Thoracic aorta (tissue), 2 donors: ENCODE data around the gene CLCF1. TPM values are rescaled to one million over a fixed set of nuclear protein-coding genes. Genes with fewer than 3 reads are reported as not detected.

Experiments used
- ATAC-seq: fragments of 150-250 bp; one replicate; pipeline ENCODE4 v1.8.0; 2017; ENCODE audit warnings: low read depth; ENCODE audit not compliant: insufficient number of reproducible peaks, low FRiP score
- DNase-seq: peaks from one replicate; pipeline ENCODE4 v3.0.0-alpha.2; 2020; ENCODE audit warnings: low spot score
- H3K27ac ChIP-seq, 2 donors: fragments of 200-600 bp; sonication (generic); 1 replicate in 1 of 2; 2 replicates in 1 of 2; pipeline ENCODE4 v1.5.1; 2016; ENCODE audit warnings: mild to moderate bottlenecking in 2 of 2, moderate library complexity in 2 of 2
- H3K27me3 ChIP-seq: fragments of 200-600 bp; sonication (generic); replicated peaks from 2 replicates; pipeline ENCODE4 v1.6.0; 2016; ENCODE audit warnings: mild to moderate bottlenecking; ENCODE audit not compliant: insufficient read depth
- H3K36me3 ChIP-seq: fragments of 200-600 bp; sonication (generic); one replicate; pipeline ENCODE4 v1.5.1; 2016
- H3K4me1 ChIP-seq, 2 donors: fragments of 200-600 bp; sonication (generic); 1 replicate in 1 of 2; 2 replicates in 1 of 2; pipeline versions ENCODE4 v1.5.1 to v1.6.0; 2016; ENCODE audit warnings: low read depth in 2 of 2, mild to moderate bottlenecking in 1 of 2; ENCODE audit not compliant: control insufficient read depth in 1 of 2
- H3K4me3 ChIP-seq: fragments of 200-600 bp; sonication (generic); 2 replicates; pipeline ENCODE4 v1.5.1; 2016; ENCODE audit warnings: mild to moderate bottlenecking
- H3K9me3 ChIP-seq: fragments of 200-600 bp; sonication (generic); 2 replicates; pipeline ENCODE4 v1.5.1; 2016
- CTCF ChIP-seq: fragments of 200-600 bp; sonication (generic); IDR thresholded peaks from one replicate; pipeline ENCODE4 v1.5.1; 2019; ENCODE audit warnings: antibody characterized with exemption
- total RNA-seq, 2 donors: library from RNA; depleted of rRNA; stranded (reverse); fragments of >200 nt; gene quantifications; one replicate each; pipeline versions ENCODE4 v1.1.0 to v1.2.3, GENCODE V29; 2016

Gene CLCF1
- total RNA-seq, 2 donors from 2014 or later: 27.1 to 38.1 TPM

GRCh38 chr11:67397536-67397935 is 24.1 kb upstream of the CLCF1 start:
- ATAC-seq (no peak), DNase-seq (no peak)
- Histone ChIP-seq H3K4me3 (no peak overlapping the region), H3K9me3 (no peaks in the 10 kb centered on the region), H3K4me1 (peaks cover 19 to 30% of the 10 kb centered on the region in 2 donors), H3K36me3 (peaks cover 36% of the 10 kb centered on the region), H3K27ac (no peak overlapping the region), H3K27me3 (no peaks in the 10 kb centered on the region)
- no peak for TF ChIP-seq CTCF

GRCh38 chr11:67396587-67397389 is 23.4 kb upstream of the CLCF1 start:
- DNase-seq: no peak
- no peak overlapping the region for H3K27ac ChIP-seq
- peaks cover 20 to 28% of the 10 kb centered on the region in 2 donors for H3K4me1 ChIP-seq
- TF ChIP-seq CTCF: no peak
- H3K36me3 ChIP-seq: peaks cover 36% of the 10 kb centered on the region
- ATAC-seq: no peak
- H3K4me3 ChIP-seq: no peak overlapping the region
- no peaks in the 10 kb centered on the region for H3K27me3 ChIP-seq
- no peaks in the 10 kb centered on the region for H3K9me3 ChIP-seq

- peaks cover 20 to 31% of the 10 kb centered on the region in 2 donors for H3K4me1 ChIP-seq
- no peak for TF ChIP-seq CTCF
Measured at GRCh38 chr11:67396259-67396581, 22.8 kb upstream of the CLCF1 start.

GRCh38 chr11:67395555-67396258 is 22.3 kb upstream of the CLCF1 start:
- no peaks in the 10 kb centered on the region for H3K9me3 ChIP-seq
- H3K36me3 ChIP-seq: peaks cover 36% of the 10 kb centered on the region
- no peak overlapping the region for H3K4me3 ChIP-seq
- no peak for TF ChIP-seq CTCF
- no peak overlapping the region for H3K27ac ChIP-seq
- DNase-seq (no peak), ATAC-seq (no peak)
- H3K27me3 ChIP-seq: no peaks in the 10 kb centered on the region
- peaks cover 21 to 32% of the 10 kb centered on the region in 2 donors for H3K4me1 ChIP-seq

More at GRCh38 chr11:67396259-67396581, 22.8 kb upstream of the CLCF1 start:
- ATAC-seq (no peak), DNase-seq (no peak)
- H3K9me3 ChIP-seq: no peaks in the 10 kb centered on the region
- no peaks in the 10 kb centered on the region for H3K27me3 ChIP-seq
- H3K36me3 ChIP-seq: peaks cover 36% of the 10 kb centered on the region
- H3K4me3 ChIP-seq: no peak overlapping the region
- no peak overlapping the region for H3K27ac ChIP-seq

GRCh38 chr11:67393990-67394389 is 20.6 kb upstream of the CLCF1 start:
- Histone ChIP-seq H3K27me3 (no peaks in the 10 kb centered on the region), H3K27ac (no peak overlapping the region), H3K36me3 (peaks cover 28% of the 10 kb centered on the region), H3K4me1 (peaks cover 7 to 21% of the 10 kb centered on the region in 2 donors), H3K9me3 (no peaks in the 10 kb centered on the region), H3K4me3 (no peak overlapping the region)
- TF ChIP-seq CTCF: no peak
- DNase-seq (no peak), ATAC-seq (no peak)
